NCI-H2227 (cell line): ENCODE measurements around the gene AIG1.
"Not testable (repeated sequence)": the region's sequence is repeated elsewhere in the genome, so short reads cannot be mapped to it uniquely, and the experiment has no call there.

Source experiments
- DNase-seq: peaks from one replicate; lab custom pipeline; 2025; ENCODE audit not compliant: unreplicated experiment; lab: John Stamatoyannopoulos, UW

The AIG1 gene

DNA sequence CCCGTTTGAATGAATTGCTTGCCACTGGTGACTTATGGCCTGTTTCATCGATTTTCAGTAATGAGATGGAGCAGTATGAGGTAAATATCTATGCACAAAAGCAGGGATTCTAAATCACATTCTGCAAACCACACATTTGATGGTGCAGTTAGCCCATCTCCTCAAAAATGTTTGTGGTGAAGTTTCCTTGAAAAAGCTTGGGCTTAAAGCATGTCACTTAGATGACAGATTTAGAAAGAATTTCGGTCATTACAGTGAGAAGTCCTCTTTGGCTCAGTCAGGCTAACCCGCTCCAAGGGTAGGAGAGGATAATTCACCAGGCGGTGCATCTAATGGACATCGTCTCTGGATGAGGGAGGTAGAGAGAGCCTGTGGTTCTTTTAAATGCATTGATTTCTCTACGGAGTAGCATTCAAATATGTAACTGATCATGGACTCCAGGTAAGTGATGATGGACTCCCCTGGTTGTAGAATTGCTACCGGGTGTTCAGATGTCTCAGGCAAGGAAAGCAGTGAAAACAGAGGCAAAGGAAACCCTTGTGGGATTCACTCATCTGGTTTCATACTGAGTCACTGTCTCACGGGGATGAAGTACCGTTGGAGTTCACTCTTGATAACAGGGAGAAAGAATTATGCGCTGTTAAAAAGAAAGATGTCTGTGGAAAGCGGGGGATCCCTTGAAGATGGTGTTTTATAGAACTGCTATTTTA, 65.3 kb downstream of the AIG1 start:
- DNase-seq: no peak

- DNase-seq: no peak
These were observed 65.9 kb downstream of the AIG1 start for GRCh38 chr6:143126574-143126941.

GRCh38 chr6:143127941-143128680, 67.4 kb downstream of the AIG1 start:
- no peak for DNase-seq

DNA sequence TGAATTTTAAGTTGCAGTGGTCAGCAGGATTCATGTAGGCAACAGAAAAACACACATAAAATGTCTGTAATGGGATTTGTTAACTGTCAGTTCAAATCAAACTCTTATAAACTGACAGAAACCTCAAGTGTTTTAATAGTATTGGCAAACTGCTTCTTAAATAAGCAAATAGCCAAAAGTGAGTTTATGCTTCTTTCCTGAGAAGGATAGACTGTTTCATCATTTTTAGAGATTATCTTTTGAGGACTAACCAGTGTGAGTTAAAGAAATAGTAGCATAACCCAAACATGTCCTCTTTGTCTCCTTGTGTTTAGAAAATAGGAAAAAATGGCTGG, 68.0 kb downstream of the AIG1 start:
- no peak for DNase-seq

- no peak for DNase-seq
These were observed 70.2 kb downstream of the AIG1 start for GRCh38 chr6:143130928-143131327.

DNA sequence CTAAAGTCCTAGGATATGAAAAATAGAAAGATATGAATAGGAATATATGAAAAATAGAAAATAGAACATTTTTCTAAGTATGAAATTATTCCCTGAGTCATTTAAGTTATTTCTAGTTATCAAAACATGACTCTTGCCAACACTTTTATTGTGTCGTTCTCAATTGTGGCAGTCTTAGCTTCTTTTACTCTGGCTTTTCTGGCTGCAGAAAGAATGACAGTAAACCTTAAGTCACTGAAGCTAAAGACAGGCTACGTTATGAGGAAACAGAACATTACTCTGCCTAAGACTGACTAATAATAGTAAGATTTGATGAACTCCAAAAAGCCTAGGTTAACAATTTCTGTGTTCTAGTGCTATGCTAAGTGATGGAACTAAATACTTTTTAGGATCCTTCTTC, 74.6 kb downstream of the AIG1 start:
- no peak for DNase-seq

- no peak for DNase-seq
These were observed 75.3 kb downstream of the AIG1 start for GRCh38 chr6:143135797-143136561.

GRCh38 chr6:143136647-143137046, 76.0 kb downstream of the AIG1 start:
- DNase-seq: no peak

- no peak for DNase-seq
These were observed 78.6 kb downstream of the AIG1 start for GRCh38 chr6:143139239-143139784.

GRCh38 chr6:143139884-143140283, 79.2 kb downstream of the AIG1 start:
- not testable (repeated sequence) for DNase-seq

DNA sequence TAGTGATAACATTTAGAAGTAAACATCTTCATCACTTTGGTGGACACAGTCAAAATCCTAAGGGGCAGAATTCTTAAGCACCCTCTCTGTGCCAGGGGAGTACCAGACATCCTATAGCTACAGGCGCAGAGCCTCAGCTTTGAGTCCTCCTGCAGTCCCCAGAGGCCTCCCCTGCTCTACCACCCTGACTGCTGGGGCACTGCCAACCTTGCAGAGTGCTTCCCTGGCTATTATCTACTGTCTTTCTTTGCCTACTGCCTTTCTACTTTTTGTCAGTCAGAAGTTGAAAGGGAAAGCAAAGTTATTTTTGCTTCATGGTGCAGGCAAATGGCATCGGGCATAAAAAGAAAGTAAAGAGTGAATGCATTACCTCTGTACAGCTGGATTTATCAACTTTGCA, 80.1 kb downstream of the AIG1 start:
- no peak for DNase-seq

GRCh38 chr6:143141442-143141841, 80.8 kb downstream of the AIG1 start:
- DNase-seq: no peak

GRCh38 chr6:143146186-143146851, 85.6 kb downstream of the AIG1 start:
- DNase-seq: no peak

DNA sequence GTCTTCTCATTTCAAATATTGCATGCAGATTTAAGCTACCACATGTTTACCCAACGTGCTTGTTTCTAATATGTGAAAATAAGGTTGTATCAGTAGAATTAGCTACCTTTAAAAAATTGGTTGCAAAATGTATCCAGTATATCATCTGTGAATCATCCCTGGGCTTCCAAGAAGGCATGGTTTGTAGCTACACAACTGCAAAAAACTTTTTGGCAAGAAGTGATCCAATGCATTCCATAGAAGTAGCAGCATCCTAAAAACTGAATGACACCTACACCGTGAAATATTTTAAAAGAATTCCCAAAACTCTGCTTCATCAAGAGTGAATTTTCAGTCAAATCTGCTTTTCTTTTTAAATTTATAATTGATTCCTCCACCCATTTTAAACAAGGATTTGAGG, 89.1 kb downstream of the AIG1 start:
- DNase-seq: no peak

DNA sequence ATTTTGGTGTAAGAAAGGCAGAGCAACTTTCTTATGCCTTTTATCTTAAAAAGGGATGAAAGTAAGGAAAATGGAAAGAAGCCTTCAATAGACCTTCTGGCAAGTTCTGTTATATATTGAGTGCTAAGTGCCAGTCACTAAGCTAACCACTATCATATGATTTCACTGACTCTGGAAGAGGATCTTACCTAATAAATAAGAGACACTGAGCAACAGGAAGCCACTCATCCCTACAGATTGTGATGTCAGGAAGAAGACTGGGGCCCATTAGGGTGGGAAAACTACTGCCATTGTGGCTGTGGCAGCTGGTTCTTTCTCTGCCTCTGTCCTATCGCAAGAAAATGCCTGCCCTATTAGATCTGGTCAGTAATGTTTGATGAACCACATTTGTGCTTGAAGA, 89.6 kb downstream of the AIG1 start:
- DNase-seq: no peak

DNA sequence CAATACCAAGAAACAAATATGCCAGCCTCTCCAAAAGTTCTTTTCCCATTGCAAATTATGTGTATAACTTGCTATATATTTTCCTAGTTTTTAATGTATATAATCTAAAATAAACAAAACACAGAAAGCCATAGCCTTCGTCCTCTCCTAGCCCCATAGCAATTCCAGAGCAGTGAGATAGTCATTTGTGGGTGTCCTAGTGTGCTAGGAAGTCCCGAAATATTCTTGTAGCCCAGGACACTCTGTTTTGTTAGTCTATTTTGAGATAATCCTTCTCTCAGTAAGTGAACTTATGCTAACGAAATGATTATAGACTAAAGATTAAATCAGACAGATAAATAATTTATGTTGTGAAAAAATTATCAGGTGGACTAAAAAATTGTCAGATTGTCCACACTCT, 90.7 kb downstream of the AIG1 start:
- no peak for DNase-seq

GRCh38 chr6:143155681-143156080, 95.0 kb downstream of the AIG1 start:
- no peak for DNase-seq

DNA sequence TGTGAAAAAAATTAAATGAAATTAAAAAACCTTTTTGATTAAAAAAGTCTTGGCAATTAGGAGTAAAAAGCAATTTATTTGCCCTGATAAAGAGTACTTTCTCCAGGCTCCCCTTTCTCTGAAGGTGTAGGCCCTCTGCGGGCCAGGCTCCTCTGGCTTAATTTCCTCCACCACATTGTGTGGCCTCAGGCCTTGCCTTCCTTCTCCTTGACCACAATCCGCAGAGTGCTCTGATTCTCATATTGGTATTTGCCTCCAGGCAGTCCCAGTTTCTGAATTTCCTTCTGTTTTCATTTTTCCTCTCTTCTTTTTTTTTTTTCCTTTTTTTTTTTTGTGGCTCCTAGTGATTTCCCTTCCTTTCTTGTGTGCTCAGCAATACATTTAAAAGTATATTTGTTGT, 96.4 kb downstream of the AIG1 start:
- DNase-seq: no peak

DNA sequence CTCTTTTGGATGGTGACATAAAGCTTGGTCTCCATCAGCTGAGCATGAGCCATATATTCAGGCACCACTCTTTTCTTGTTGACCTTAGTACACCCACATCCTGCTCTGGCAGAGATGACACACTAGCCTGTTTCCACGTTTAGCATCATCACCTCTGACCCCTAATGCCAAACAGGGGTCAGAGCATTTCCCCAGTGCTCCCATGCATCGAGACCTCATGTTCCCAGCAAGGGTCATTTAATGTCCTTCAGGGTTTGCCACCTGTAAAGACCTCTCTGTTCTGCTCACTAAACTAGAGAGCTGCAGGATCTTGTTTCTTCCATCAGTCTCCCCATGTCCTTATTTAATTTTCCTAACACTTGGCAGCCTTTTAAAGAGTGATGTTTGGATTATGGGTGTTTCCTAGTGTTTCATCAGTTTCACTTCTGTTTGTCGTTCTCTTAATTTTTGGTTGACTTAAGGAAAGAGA, 97.5 kb downstream of the AIG1 start:
- DNase-seq: no peak

GRCh38 chr6:143159001-143159400, 98.3 kb downstream of the AIG1 start:
- DNase-seq: no peak

GRCh38 chr6:143160015-143160414, 99.3 kb downstream of the AIG1 start:
- no peak for DNase-seq
